H9 (cell line): Measurements from ENCODE around the gene GSN. TPM values are rescaled to one million over a fixed set of nuclear protein-coding genes. Genes with fewer than 3 reads are reported as not detected.

Experiments
- DNase-seq: peaks from one replicate; pipeline ENCODE4 v3.0.0-alpha.2; 2017
- H2AFZ ChIP-seq: one replicate; pipeline ENCODE4 v1.6.1; 2013; ENCODE audit warnings: mild to moderate bottlenecking, low read length, control low read depth, moderate library complexity
- H2AK5ac ChIP-seq: 2 replicates; pipeline ENCODE4 v1.6.1; 2013; ENCODE audit warnings: low read length, control low read depth, mixed read lengths; ENCODE audit not compliant: insufficient read length
- H2BK120ac ChIP-seq: one replicate; pipeline ENCODE4 v1.6.1; 2013; ENCODE audit warnings: low read depth, mild to moderate bottlenecking, low read length, control low read depth, inconsistent platforms; ENCODE audit not compliant: poor library complexity, severe bottlenecking
- H2BK12ac ChIP-seq: 2 replicates; pipeline ENCODE4 v1.6.1; 2013; ENCODE audit warnings: low read length, control low read depth, mixed read lengths, low read depth; ENCODE audit not compliant: insufficient read length
- H2BK15ac ChIP-seq: 2 replicates; pipeline ENCODE4 v1.6.1; 2013; ENCODE audit warnings: low read depth, low read length, control low read depth
- H2BK20ac ChIP-seq: one replicate; pipeline ENCODE4 v1.6.1; 2013; ENCODE audit warnings: low read depth, mild to moderate bottlenecking, low read length, control low read depth, inconsistent platforms; ENCODE audit not compliant: poor library complexity, severe bottlenecking
- H2BK5ac ChIP-seq: 2 replicates; pipeline ENCODE4 v1.6.1; 2013; ENCODE audit warnings: low read length, control low read depth, mixed read lengths; ENCODE audit not compliant: insufficient read length
- H3K14ac ChIP-seq: 2 replicates; pipeline ENCODE4 v1.6.1; 2013; ENCODE audit warnings: low read length, control low read depth; ENCODE audit not compliant: insufficient read depth
- H3K18ac ChIP-seq: 2 replicates; pipeline ENCODE4 v1.6.1; 2013; ENCODE audit warnings: low read depth, mild to moderate bottlenecking, mixed read lengths, low read length, control low read depth; ENCODE audit not compliant: insufficient read length
- H3K23ac ChIP-seq: 2 replicates; pipeline ENCODE4 v1.6.1; 2013; ENCODE audit warnings: low read length, control low read depth, mixed read lengths, low read depth; ENCODE audit not compliant: insufficient read length
- H3K23me2 ChIP-seq: 2 replicates; pipeline ENCODE4 v1.6.1; 2013; ENCODE audit warnings: low read depth, mild to moderate bottlenecking, mixed read lengths, low read length, control low read depth; ENCODE audit not compliant: insufficient read length, poor library complexity, severe bottlenecking
- H3K27ac ChIP-seq: 2 replicates; pipeline ENCODE4 v1.5.1; 2013; ENCODE audit warnings: low read length, control low read depth, mixed read lengths, low read depth; ENCODE audit not compliant: insufficient read length
- H3K27me3 ChIP-seq: 2 replicates; pipeline ENCODE4 v1.6.1; 2013; ENCODE audit warnings: low read length, control low read depth, inconsistent platforms; ENCODE audit not compliant: insufficient read depth
- H3K4ac ChIP-seq: 2 replicates; pipeline ENCODE4 v1.6.1; 2013; ENCODE audit warnings: low read depth, mild to moderate bottlenecking, control low read depth, inconsistent platforms, low read length, moderate library complexity
- H3K4me1 ChIP-seq: 2 replicates; pipeline ENCODE4 v1.6.1; 2013; ENCODE audit warnings: low read length, control low read depth, inconsistent platforms; ENCODE audit not compliant: insufficient read depth
- H3K4me2 ChIP-seq: 2 replicates; pipeline ENCODE4 v1.6.1; 2013; ENCODE audit warnings: low read length, control low read depth, mixed read lengths; ENCODE audit not compliant: insufficient read length, insufficient read depth
- H3K56ac ChIP-seq: 2 replicates; pipeline ENCODE4 v1.6.1; 2013; ENCODE audit warnings: low read depth, mild to moderate bottlenecking, mixed read lengths, low read length, control low read depth; ENCODE audit not compliant: insufficient read length
- H3K79me1 ChIP-seq: 2 replicates; pipeline ENCODE4 v1.6.1; 2013; ENCODE audit warnings: low read depth, mild to moderate bottlenecking, moderate library complexity, low read length, control low read depth, inconsistent platforms; ENCODE audit not compliant: insufficient read depth, poor library complexity, severe bottlenecking
- H3K79me2 ChIP-seq: 2 replicates; pipeline ENCODE4 v1.6.1; 2013; ENCODE audit warnings: low read length, control low read depth, inconsistent platforms; ENCODE audit not compliant: insufficient read depth
- H3K9ac ChIP-seq: 2 replicates; pipeline ENCODE4 v1.6.1; 2013; ENCODE audit warnings: low read length, control low read depth, mixed read lengths; ENCODE audit not compliant: insufficient read length; ENCODE audit errors: extremely low read depth
- H3K9me3 ChIP-seq: one replicate; pipeline ENCODE4 v1.6.1; 2013; ENCODE audit warnings: low read depth, low read length, inconsistent platforms; ENCODE audit not compliant: control insufficient read depth
- H3T11ph ChIP-seq: one replicate; pipeline ENCODE4 v1.6.1; 2013; ENCODE audit warnings: mild to moderate bottlenecking, low read length, control low read depth, inconsistent platforms
- H4K20me1 ChIP-seq: one replicate; pipeline ENCODE4 v1.6.1; 2013; ENCODE audit not compliant: control insufficient read depth, insufficient read length, insufficient read depth
- H4K5ac ChIP-seq: 2 replicates; pipeline ENCODE4 v1.6.1; 2013; ENCODE audit warnings: low read depth, mild to moderate bottlenecking, mixed read lengths, low read length, control low read depth; ENCODE audit not compliant: insufficient read length
- H4K8ac ChIP-seq: replicated peaks from 2 replicates; pipeline ENCODE4 v1.6.1; 2013; ENCODE audit warnings: low read length, control low read depth, mixed read lengths, low read depth; ENCODE audit not compliant: insufficient read length
- H4K91ac ChIP-seq: 2 replicates; pipeline ENCODE4 v1.6.1; 2013; ENCODE audit warnings: low read depth, mild to moderate bottlenecking, moderate library complexity, mixed read lengths, low read length, control low read depth; ENCODE audit not compliant: insufficient read length
- H3K27ac Mint-ChIP-seq, 3 experiments: 2 replicates in 2 of 3; 3 replicates in 1 of 3; pipeline ENCODE4 v1.8.0; 2020 to 2021; ENCODE audit warnings: mixed read lengths in 3 of 3, mild to moderate bottlenecking in 1 of 3, moderate library complexity in 1 of 3
- H3K27me3 Mint-ChIP-seq: 2 replicates; pipeline ENCODE4 v1.8.0; 2021; ENCODE audit warnings: low read depth, mild to moderate bottlenecking, moderate library complexity, mixed read lengths
- H3K36me3 Mint-ChIP-seq, 3 experiments: 2 replicates in 2 of 3; 3 replicates in 1 of 3; pipeline ENCODE4 v1.8.0; 2020 to 2021; ENCODE audit warnings: low read depth in 3 of 3, mixed read lengths in 3 of 3; ENCODE audit not compliant: insufficient read depth in 1 of 3
- H3K4me1 Mint-ChIP-seq, 2 experiments: 2 replicates each; pipeline ENCODE4 v1.8.0; 2020; ENCODE audit warnings: mixed read lengths in 2 of 2
- H3K4me3 Mint-ChIP-seq, 2 experiments: 2 replicates in 1 of 2; 3 replicates in 1 of 2; pipeline ENCODE4 v1.8.0; 2020 to 2021; ENCODE audit warnings: mild to moderate bottlenecking in 2 of 2, mixed read lengths in 2 of 2, moderate library complexity in 1 of 2
- H3K9me3 Mint-ChIP-seq, 2 experiments: 2 replicates in 1 of 2; 3 replicates in 1 of 2; pipeline ENCODE4 v1.8.0; 2020; ENCODE audit warnings: mild to moderate bottlenecking in 2 of 2, mixed read lengths in 2 of 2, moderate library complexity in 1 of 2
- WGBS: extraction: QIAGEN DNeasy Blood & Tissue Kit; methylation state at CpG from one replicate; pipeline ENCODE4 v1.1.7; 2013; ENCODE audit warnings: missing lambda C conversion rate, low lambda C conversion rate, mixed read lengths; ENCODE audit not compliant: insufficient read length; ENCODE audit errors: extremely low coverage; 5-methylcytosine and 5-hydroxymethylcytosine counted together
- total RNA-seq: library from RNA; stranded (reverse); gene quantifications from 2 replicates; pipeline ENCODE4 v1.2.1, GENCODE V29; 2021
- TF ChIP-seq, protein P1 (sequence below): fragments of 200-600 bp; sonication (generic); conservative IDR thresholded peaks from 3 replicates; pipeline ENCODE4 v1.8.0; 2021; ENCODE audit warnings: antibody characterized with exemption, mild to moderate bottlenecking

GSN gene
- total RNA-seq, 1 experiment from 2014 or later = 14.9 TPM

DNA sequence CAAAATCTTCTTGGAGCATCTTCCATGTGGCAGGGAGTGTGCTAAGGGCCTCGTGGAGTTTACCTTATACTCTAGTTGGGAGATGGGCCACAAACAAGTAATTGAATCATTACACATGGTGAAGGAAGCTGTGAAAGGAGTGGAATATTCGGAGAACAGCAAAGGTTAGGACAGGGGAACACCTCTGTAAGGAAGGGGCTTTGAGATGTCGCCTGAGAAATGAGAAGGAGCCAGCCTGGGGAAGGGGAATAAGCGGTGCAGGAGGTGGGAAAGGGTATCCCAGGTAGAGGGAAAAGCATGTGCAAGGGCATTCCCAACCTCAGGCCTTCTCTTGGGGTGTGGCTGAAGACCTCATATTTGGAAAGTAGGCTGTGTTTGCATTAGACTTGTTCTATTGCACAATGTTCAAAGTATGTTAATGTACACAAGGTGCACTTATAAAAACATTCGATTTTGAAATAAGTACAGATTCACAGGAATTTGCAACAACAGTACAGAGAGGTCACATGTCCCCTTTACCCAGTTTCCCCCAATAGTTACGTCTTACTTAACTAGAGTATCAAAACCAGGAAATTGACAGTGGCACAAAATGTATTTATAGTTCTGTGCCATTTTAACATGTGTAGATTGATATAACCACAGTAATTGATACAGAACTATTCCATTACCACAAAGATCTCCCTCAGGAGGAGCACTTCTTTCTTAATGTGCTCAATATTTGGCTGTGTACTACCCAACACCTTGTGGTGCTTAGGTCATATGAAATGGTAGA is 104.5 kb downstream of the GSN start:
- no peak overlapping the region for H3K14ac ChIP-seq
- H3K9me3 Mint-ChIP-seq = peaks cover 2 to 5% of the 10 kb centered on the region in 2 experiments; a peak in 4 of 5 replicates
- no peak overlapping the region for H3K18ac ChIP-seq
- no peak overlapping the region for H3K56ac ChIP-seq
- no CpG with 5 or more reads among the region's 6 CpGs for WGBS
- no peak overlapping the region for H3K27ac ChIP-seq
- no peaks in the 10 kb centered on the region for H3K79me1 ChIP-seq
- H2BK12ac ChIP-seq = no peak overlapping the region
- no peak overlapping the region for H4K5ac ChIP-seq
- no peak overlapping the region for H2AK5ac ChIP-seq
- H3K27ac Mint-ChIP-seq = peak overlapping the region in 1 of 3 experiments; percentile 9; a peak in 1 of 7 replicates
- H3K36me3 Mint-ChIP-seq = peaks cover 4 to 9% (median 6%) of the 10 kb centered on the region in 3 experiments; a peak in 6 of 7 replicates
- no peak overlapping the region for H2BK5ac ChIP-seq
- H3K23me2 ChIP-seq = peaks cover 5% of the 10 kb centered on the region
- H3K4me2 ChIP-seq = no peak overlapping the region
- TF ChIP-seq, protein P1, sequence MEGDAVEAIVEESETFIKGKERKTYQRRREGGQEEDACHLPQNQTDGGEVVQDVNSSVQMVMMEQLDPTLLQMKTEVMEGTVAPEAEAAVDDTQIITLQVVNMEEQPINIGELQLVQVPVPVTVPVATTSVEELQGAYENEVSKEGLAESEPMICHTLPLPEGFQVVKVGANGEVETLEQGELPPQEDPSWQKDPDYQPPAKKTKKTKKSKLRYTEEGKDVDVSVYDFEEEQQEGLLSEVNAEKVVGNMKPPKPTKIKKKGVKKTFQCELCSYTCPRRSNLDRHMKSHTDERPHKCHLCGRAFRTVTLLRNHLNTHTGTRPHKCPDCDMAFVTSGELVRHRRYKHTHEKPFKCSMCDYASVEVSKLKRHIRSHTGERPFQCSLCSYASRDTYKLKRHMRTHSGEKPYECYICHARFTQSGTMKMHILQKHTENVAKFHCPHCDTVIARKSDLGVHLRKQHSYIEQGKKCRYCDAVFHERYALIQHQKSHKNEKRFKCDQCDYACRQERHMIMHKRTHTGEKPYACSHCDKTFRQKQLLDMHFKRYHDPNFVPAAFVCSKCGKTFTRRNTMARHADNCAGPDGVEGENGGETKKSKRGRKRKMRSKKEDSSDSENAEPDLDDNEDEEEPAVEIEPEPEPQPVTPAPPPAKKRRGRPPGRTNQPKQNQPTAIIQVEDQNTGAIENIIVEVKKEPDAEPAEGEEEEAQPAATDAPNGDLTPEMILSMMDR = no peak
- no peak overlapping the region for H3K4me3 Mint-ChIP-seq
- H4K8ac ChIP-seq = no peak overlapping the region
- H4K20me1 ChIP-seq = no peaks in the 10 kb centered on the region
- H2BK15ac ChIP-seq = no peak overlapping the region
- H3K27me3 ChIP-seq = no peaks in the 10 kb centered on the region; the same call in 1 of the 2 replicates
- no peak overlapping the region for H3K4ac ChIP-seq
- H3K27me3 Mint-ChIP-seq = peaks cover 36% of the 10 kb centered on the region
- no peak overlapping the region for H3T11ph ChIP-seq
- H3K4me1 ChIP-seq = no peaks in the 10 kb centered on the region
- H2AFZ ChIP-seq = no peak overlapping the region
- H3K9me3 ChIP-seq = no peaks in the 10 kb centered on the region
- DNase-seq = no peak
- no peaks in the 10 kb centered on the region for H3K79me2 ChIP-seq
- H2BK20ac ChIP-seq = no peak overlapping the region
- H2BK120ac ChIP-seq = no peak overlapping the region
- H3K9ac ChIP-seq = no peak overlapping the region
- no peak overlapping the region for H3K23ac ChIP-seq
- H3K4me1 Mint-ChIP-seq = peaks cover 13 to 26% of the 10 kb centered on the region in 2 experiments
- no peak overlapping the region for H4K91ac ChIP-seq
